HEK293 (cell line): ENCODE measurements around the gene KDM4B.
A peak's percentile ranks its signal among the peaks of the same experiment; 100 is the strongest.

Experiments used
- CTCF ChIA-PET: fragments of 350-600 bp; formaldehyde crosslinking; extraction: SDS; loops from one replicate; lab custom pipeline; 2021; ENCODE audit warnings: antibody characterized with exemption; lab: Yijun Ruan, JAX
- POLR2A ChIA-PET: fragments of 300-600 bp; formaldehyde crosslinking; extraction: SDS; loops from one replicate; lab custom pipeline; 2020; ENCODE audit warnings: antibody characterized with exemption, inconsistent platforms; lab: Yijun Ruan, JAX
- H3K27ac ChIP-seq: fragments of 200-500 bp; sonication (Bioruptor generic); 2 replicates; pipeline ENCODE4 v1.5.1; 2014; ENCODE audit warnings: low read depth, low read length, control low read depth, inconsistent platforms; ENCODE audit errors: extremely low read depth
- H3K36me3 ChIP-seq, 2 experiments: fragments of 200-500 bp in 1 of 2; sonication (Bioruptor generic) in 1 of 2; 1 replicate in 1 of 2; 2 replicates in 1 of 2; pipeline ENCODE4 v1.5.1; 2014 to 2017; ENCODE audit warnings: inconsistent platforms in 2 of 2, low read length in 2 of 2; ENCODE audit not compliant: control insufficient read depth in 2 of 2, insufficient read depth in 1 of 2
- H3K4me1 ChIP-seq: fragments of 200-500 bp; sonication (Bioruptor generic); 2 replicates; pipeline ENCODE4 v1.5.1; 2014; ENCODE audit warnings: mild to moderate bottlenecking, low read length, inconsistent platforms; ENCODE audit not compliant: control insufficient read depth, insufficient read depth
- H3K4me3 ChIP-seq: 2 replicates; pipeline ENCODE4 v1.5.1; 2011; ENCODE audit warnings: low read depth, mild to moderate bottlenecking, control low read depth, low read length, moderate library complexity
- H3K9me3 ChIP-seq: fragments of 200-500 bp; sonication (Bioruptor generic); 2 replicates; pipeline ENCODE4 v1.5.1; 2014; ENCODE audit warnings: low read depth, low read length, inconsistent platforms; ENCODE audit not compliant: control insufficient read depth, insufficient read depth
- GLI2 ChIP-seq: fragments of 450-650 bp; formaldehyde crosslinking; IDR thresholded peaks from 2 replicates; pipeline ENCODE4; 2017; ENCODE audit warnings: missing biosample characterization, missing genetic modification characterization, low read depth, borderline replicate concordance
- KLF1 ChIP-seq: fragments of 450-650 bp; formaldehyde crosslinking; IDR thresholded peaks from 2 replicates; pipeline ENCODE4 v1.5.1; 2016; ENCODE audit warnings: missing biosample characterization, missing genetic modification characterization
- PRDM6 ChIP-seq: fragments of 450-650 bp; formaldehyde crosslinking; IDR thresholded peaks from 2 replicates; pipeline ENCODE4 v1.5.1; 2017; ENCODE audit warnings: missing biosample characterization, missing genetic modification characterization
- SCRT2 ChIP-seq: fragments of 450-650 bp; formaldehyde crosslinking; IDR thresholded peaks from 2 replicates; pipeline ENCODE4 v1.5.1; 2016; ENCODE audit warnings: missing biosample characterization, missing genetic modification characterization
- SETDB1 ChIP-seq: IDR thresholded peaks from one replicate; pipeline ENCODE4 v1.6.1; 2017; ENCODE audit warnings: mild to moderate bottlenecking, low read length, moderate library complexity, mixed read lengths; ENCODE audit not compliant: insufficient read length
- SP3 ChIP-seq: fragments of 450-650 bp; formaldehyde crosslinking; IDR thresholded peaks from 2 replicates; pipeline ENCODE4 v1.5.1; 2016; ENCODE audit warnings: missing biosample characterization, missing genetic modification characterization
- TRIM28 ChIP-seq: IDR thresholded peaks from 2 replicates; pipeline ENCODE4 v1.6.1; 2011; ENCODE audit warnings: low read length, control low read depth, borderline replicate concordance
- ZBTB17 ChIP-seq: fragments of 450-650 bp; formaldehyde crosslinking; IDR thresholded peaks from 2 replicates; pipeline ENCODE4 v1.5.1; 2016; ENCODE audit warnings: missing biosample characterization, missing genetic modification characterization
- ZBTB8A ChIP-seq: fragments of 450-650 bp; formaldehyde crosslinking; IDR thresholded peaks from 2 replicates; pipeline ENCODE4 v1.5.1; 2016; ENCODE audit warnings: missing biosample characterization, missing genetic modification characterization
- ZIC2 ChIP-seq: fragments of 450-650 bp; formaldehyde crosslinking; IDR thresholded peaks from 2 replicates; pipeline ENCODE4 v1.5.1; 2016; ENCODE audit warnings: missing biosample characterization, missing genetic modification characterization
- ZNF274 ChIP-seq, 2 experiments: fragments of 200-500 bp in 1 of 2; fragments of 450-650 bp in 1 of 2; sonication (Bioruptor generic) in 1 of 2; formaldehyde crosslinking in 1 of 2; IDR thresholded peaks; 2 replicates each; pipeline versions ENCODE4 v1.5.1 to v1.6.1; 2014 to 2016; ENCODE audit warnings: borderline replicate concordance in 1 of 2, inconsistent platforms in 1 of 2, low read length in 1 of 2, missing biosample characterization in 1 of 2, missing genetic modification characterization in 1 of 2
- ZNF391 ChIP-seq: fragments of 450-650 bp; formaldehyde crosslinking; IDR thresholded peaks from 2 replicates; pipeline ENCODE4 v1.5.1; 2016; ENCODE audit warnings: low read depth, missing biosample characterization, missing genetic modification characterization, borderline replicate concordance
- ZNF416 ChIP-seq: fragments of 450-650 bp; formaldehyde crosslinking; IDR thresholded peaks from 2 replicates; pipeline ENCODE4 v1.5.1; 2016; ENCODE audit warnings: missing biosample characterization, missing genetic modification characterization
- ZNF488 ChIP-seq: fragments of 450-650 bp; formaldehyde crosslinking; IDR thresholded peaks from 2 replicates; pipeline ENCODE4 v1.5.1; 2016; ENCODE audit warnings: missing biosample characterization, missing genetic modification characterization
- ZNF518A ChIP-seq: fragments of 450-650 bp; formaldehyde crosslinking; conservative IDR thresholded peaks from 2 replicates; pipeline ENCODE4 v1.5.1; 2016; ENCODE audit warnings: low read depth, missing biosample characterization, missing genetic modification characterization
- ZNF521 ChIP-seq: fragments of 450-650 bp; formaldehyde crosslinking; IDR thresholded peaks from 2 replicates; pipeline ENCODE4 v1.5.1; 2017; ENCODE audit warnings: missing biosample characterization, mild to moderate bottlenecking, missing genetic modification characterization
- ZNF530 ChIP-seq: fragments of 450-650 bp; formaldehyde crosslinking; IDR thresholded peaks from 2 replicates; pipeline ENCODE4 v1.5.1; 2016; ENCODE audit warnings: low read depth, missing biosample characterization, missing genetic modification characterization
- ZNF544 ChIP-seq: fragments of 450-650 bp; formaldehyde crosslinking; IDR thresholded peaks from 2 replicates; pipeline ENCODE4 v1.5.0; 2017; ENCODE audit warnings: missing biosample characterization, missing genetic modification characterization
- ZNF610 ChIP-seq: fragments of 450-650 bp; formaldehyde crosslinking; IDR thresholded peaks from 2 replicates; pipeline ENCODE4 v1.5.1; 2016; ENCODE audit warnings: missing biosample characterization, missing genetic modification characterization, borderline replicate concordance
- ZNF791 ChIP-seq: fragments of 450-650 bp; formaldehyde crosslinking; IDR thresholded peaks from 2 replicates; pipeline ENCODE4 v1.5.1; 2016; ENCODE audit warnings: missing biosample characterization, missing genetic modification characterization
- ZNF843 ChIP-seq: fragments of 450-650 bp; formaldehyde crosslinking; IDR thresholded peaks from 2 replicates; pipeline ENCODE4 v1.5.1; 2016; ENCODE audit warnings: missing biosample characterization, missing genetic modification characterization
- ZSCAN16 ChIP-seq: fragments of 450-650 bp; formaldehyde crosslinking; IDR thresholded peaks from 2 replicates; pipeline ENCODE4 v1.5.1; 2016; ENCODE audit warnings: missing biosample characterization, missing genetic modification characterization
- TF ChIP-seq, protein P1 (sequence below): fragments of 450-650 bp; formaldehyde crosslinking; IDR thresholded peaks from 2 replicates; pipeline ENCODE4 v1.5.1; 2016; ENCODE audit warnings: missing biosample characterization, missing genetic modification characterization
- TF ChIP-seq, protein P2 (sequence below): fragments of 450-650 bp; formaldehyde crosslinking; IDR thresholded peaks from 2 replicates; pipeline ENCODE4 v1.5.1; 2016; ENCODE audit warnings: missing biosample characterization, missing genetic modification characterization, borderline replicate concordance

Gene KDM4B

DNA sequence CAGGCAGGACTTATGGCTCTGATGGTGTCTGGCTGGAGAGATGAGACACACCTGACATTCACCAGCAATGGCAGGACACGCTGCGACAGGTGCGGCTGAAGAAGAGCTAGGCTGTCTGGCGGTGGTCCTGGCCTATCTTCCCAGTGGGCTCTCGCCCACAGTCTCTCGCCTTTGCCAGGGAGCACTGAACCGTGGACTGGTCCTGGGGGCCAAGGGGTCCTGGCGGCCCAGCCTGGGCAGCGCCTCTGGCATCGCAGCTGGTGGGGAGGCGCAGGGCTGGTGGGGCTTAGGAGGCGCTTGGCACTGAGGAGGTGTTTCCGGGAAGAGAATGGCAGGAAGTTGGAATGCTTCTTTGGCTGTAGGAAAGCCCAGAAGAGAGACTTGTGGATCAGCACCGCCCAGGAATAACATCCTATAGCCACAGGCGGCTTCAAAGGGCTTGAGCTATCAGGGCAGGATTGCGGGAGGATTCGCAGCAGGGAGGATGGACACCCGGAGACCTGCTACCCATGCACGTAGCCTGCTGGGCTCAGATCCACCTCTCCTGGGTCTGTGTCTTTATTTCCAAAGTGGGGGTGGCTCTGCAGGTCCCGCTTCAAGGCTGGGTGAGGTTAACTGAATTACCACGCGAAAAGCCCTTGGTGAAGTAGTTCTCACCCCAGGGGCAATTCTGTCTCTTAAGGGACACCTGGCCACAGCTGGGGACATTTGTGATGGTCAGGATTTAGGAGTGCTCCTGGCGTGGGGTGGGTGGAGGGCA, 14.6 kb downstream of the KDM4B start:
- Histone ChIP-seq H3K36me3 (no peaks in the 10 kb centered on the region; a peak in 1 of 3 replicates), H3K4me1 (peaks cover 16% of the 10 kb centered on the region), H3K4me3 (no peak overlapping the region), H3K27ac (no peak overlapping the region), H3K9me3 (no peaks in the 10 kb centered on the region)
- peak; percentile 88 for TF ChIP-seq ZIC2
- peak; percentile 88 for TF ChIP-seq SCRT2 (tag by site-specific recombination)
- TF ChIP-seq TRIM28: no peak
- TF ChIP-seq ZNF518A: no peak
- TF ChIP-seq, protein P1, sequence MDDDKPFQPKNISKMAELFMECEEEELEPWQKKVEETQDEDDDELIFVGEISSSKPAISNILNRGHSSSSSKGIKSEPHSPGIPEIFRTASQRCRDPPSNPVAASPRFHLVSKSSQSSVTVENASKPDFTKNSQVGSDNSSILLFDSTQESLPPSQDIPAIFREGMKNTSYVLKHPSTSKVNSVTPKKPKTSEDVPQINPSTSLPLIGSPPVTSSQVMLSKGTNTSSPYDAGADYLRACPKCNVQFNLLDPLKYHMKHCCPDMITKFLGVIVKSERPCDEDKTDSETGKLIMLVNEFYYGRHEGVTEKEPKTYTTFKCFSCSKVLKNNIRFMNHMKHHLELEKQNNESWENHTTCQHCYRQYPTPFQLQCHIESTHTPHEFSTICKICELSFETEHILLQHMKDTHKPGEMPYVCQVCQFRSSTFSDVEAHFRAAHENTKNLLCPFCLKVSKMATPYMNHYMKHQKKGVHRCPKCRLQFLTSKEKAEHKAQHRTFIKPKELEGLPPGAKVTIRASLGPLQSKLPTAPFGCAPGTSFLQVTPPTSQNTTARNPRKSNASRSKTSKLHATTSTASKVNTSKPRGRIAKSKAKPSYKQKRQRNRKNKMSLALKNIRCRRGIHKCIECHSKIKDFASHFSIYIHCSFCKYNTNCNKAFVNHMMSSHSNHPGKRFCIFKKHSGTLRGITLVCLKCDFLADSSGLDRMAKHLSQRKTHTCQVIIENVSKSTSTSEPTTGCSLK (tag by site-specific recombination): no peak
- no peak for TF ChIP-seq ZNF391
- ChIA-PET CTCF (interaction anchor here (0.6 to 1.0 kb wide), 2 partner anchors 10 to 157 kb away, joined by 3 read pairs; no protein-coding TSS in a partner anchor), POLR2A (no interaction called here)

- Histone ChIP-seq H3K27ac (no peak overlapping the region), H3K4me1 (peaks cover 16% of the 10 kb centered on the region), H3K36me3 (no peaks in the 10 kb centered on the region; a peak in 1 of 3 replicates), H3K9me3 (no peaks in the 10 kb centered on the region), H3K4me3 (no peak overlapping the region)
- POLR2A ChIA-PET: no interaction called here
- CTCF ChIA-PET: interaction anchor here (1.0 kb wide), 1 partner anchor 11 kb away, joined by 3 read pairs; no protein-coding TSS in a partner anchor
- TF ChIP-seq ZBTB17 (tag by site-specific recombination) (no peak), SETDB1 (no peak), GLI2 (no peak), ZNF544 (tag by site-specific recombination) (no peak), ZNF610 (tag by site-specific recombination) (no peak), ZSCAN16 (no peak), SP3 (tag by site-specific recombination) (no peak), ZNF521 (tag by site-specific recombination) (no peak), ZNF416 (tag by site-specific recombination) (no peak), PRDM6 (tag by site-specific recombination) (no peak), ZNF791 (tag by site-specific recombination) (no peak), ZBTB8A (tag by site-specific recombination) (no peak), ZNF530 (tag by site-specific recombination) (no peak), KLF1 (no peak), ZNF274 (IDR thresholded peaks at IDR 0.05; ENCODE audit: low read length) (no peak), ZNF274 (tag by site-specific recombination; IDR thresholded peaks at IDR 0.05; ENCODE audit: borderline replicate concordance) (no peak), ZNF488 (no peak), ZNF843 (tag by site-specific recombination) (no peak)
- TF ChIP-seq, protein P2, sequence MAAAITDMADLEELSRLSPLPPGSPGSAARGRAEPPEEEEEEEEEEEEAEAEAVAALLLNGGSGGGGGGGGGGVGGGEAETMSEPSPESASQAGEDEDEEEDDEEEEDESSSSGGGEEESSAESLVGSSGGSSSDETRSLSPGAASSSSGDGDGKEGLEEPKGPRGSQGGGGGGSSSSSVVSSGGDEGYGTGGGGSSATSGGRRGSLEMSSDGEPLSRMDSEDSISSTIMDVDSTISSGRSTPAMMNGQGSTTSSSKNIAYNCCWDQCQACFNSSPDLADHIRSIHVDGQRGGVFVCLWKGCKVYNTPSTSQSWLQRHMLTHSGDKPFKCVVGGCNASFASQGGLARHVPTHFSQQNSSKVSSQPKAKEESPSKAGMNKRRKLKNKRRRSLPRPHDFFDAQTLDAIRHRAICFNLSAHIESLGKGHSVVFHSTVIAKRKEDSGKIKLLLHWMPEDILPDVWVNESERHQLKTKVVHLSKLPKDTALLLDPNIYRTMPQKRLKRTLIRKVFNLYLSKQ (tag by site-specific recombination): no peak
These were observed 15.1 kb downstream of the KDM4B start for GRCh38 chr19:4984106-4984380.
